T-helper 9 cell (primary cell): ENCODE results near the gene CREG1.
"Not testable (repeated sequence)": the region's sequence is repeated elsewhere in the genome, so short reads cannot be mapped to it uniquely, and the experiment has no call there.

Source experiments
- DNase-seq: peaks from one replicate; pipeline ENCODE4 v3.0.0-alpha.2; 2020
- total RNA-seq, 2 donors: gene quantifications; one replicate each; lab custom pipeline; 2026; lab: John Stamatoyannopoulos, UW

Gene CREG1
- total RNA-seq = 13.8 to 17.6 reads per million in 2 donors

DNA sequence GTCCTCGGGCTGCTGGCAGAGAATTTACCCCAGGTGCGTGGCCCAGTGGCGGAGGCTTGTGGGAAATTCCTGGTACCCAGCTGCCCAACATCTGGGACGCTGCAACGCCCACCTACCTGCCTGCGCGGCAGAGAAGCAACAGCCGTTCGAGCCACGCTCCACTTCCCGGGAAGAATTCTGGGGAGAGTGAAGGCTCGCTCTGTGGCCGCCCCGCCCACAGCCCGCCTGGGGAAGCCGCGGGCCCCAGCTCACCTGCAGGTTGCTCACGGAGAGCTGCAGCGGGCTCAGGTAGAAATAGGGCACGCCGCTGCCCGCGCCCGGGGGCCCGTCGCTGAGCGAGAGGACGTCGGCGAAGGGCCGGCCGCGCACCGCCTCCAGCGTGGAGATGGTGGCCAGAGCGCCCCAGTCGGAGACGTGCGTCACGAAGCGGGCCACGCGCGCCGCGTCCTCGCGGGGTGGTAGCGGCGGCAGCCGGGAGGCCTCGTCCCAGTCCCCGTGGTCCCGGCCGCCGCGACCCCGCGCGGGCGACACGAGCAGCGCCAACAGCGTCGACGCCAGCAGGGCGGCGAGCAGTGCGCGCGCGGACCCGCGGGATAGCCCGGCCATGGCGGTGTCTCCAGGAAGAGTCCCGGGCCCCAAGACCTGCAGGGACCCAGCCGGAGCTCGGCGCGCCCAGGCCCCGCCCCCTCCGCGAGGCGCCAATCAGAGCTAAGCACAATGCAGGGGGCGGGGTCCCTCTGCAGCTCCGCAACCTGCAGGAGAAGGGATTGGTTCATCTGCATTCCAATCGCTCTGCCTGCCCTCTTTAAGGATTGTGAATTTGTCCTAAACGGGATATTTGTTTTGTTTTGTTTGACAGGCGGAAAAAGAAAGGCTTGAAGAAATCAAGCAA, at the start of gene CREG1:
CREG1 (minus strand) TSS at position 627 of the 892 bp plus-strand sequence.
- peak; percentile 87 for DNase-seq

DNA sequence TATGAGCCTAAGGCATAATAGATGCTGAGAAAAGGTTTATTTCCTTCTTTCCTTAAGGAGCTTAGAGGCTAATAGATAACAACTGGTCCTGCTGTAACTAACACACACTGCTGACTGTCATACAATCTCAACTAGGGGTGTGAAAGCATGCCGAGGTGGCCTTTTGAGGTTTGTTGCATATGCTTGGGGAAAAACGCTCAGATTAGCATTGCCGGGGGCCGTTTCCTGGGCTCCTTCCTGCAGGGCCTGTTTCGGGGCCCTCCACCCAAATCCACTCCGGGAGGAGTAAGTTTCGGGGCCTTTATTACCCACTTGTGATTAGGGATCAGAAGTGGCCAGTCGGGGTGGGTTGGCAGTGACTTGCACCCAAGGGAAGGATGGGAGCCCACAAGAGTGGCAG, 49.3 kb upstream of the CREG1 start:
- no peak for DNase-seq

DNA sequence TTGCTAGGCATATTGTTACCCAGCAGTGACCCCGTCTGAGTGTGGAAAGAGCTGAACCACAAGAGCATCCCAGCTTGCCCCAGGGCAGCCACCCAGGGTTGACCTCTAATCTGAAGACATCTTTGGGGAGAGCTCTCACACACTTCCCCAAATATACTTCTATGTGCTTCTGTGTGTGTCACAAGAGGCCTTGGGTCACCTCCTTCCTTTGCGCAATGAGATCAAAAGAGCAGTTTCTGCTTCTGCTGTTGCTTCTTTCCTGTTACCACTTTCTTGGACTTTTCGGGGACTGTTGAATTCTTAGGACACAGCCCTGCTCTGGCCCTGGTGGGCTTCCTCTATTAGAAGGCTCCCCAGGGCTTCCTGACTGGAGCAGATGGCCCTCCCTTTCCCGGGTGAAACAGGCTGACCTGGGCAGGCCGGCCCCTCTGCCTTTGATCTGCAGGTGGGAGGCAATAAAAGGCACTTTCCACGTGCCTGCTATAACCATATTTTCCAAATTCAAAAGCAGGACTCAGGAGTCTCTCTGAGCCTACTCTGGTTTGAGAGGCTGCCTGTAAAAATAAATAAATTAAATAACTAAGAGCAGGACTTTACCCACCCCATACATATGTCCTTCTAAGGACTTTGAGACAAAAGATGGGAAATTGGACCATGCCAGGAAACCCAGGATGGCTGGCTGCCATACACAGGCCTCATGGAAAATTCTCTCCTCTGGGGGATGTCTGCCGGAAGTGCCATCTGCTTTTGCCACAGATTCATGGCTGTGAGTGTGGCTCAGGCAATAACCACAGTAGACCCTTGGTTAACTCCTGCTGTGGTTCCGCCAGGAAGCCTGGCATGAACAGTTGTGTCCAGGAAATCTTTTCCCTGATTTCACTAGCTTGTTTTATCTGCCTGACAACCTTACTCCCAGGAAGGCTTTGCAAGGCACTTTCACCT, 48.2 kb upstream of the CREG1 start:
- DNase-seq = no peak

DNA sequence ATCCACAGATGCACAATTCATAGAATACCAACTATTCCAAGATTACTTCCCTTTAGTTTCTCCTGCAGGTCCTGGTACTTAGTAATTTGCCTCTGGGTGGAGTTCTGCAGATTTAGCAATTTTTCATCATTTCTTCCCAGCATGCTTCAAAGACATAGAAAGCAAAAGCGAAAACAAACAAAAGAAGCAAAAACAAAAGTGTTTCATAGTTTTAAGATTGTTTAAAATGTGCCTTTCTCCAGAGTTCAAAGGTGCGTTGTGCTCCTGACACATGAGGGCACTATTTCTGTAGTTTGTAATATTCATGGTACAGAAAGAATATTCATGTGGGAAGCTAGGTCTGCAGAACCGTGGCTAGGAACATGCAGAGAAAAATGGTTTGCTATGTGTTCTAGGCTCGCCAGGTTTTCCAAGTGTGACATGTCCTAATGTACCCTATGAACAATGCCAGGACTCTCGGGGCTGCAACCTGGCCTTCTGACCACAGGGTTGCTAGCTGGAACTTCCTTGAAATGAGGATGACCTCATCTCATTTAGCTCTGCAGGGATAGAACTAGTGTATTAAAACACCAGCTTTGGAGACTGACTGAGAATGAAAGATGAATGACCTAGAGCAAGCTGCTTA, 46.5 kb upstream of the CREG1 start:
- DNase-seq = no peak

DNA sequence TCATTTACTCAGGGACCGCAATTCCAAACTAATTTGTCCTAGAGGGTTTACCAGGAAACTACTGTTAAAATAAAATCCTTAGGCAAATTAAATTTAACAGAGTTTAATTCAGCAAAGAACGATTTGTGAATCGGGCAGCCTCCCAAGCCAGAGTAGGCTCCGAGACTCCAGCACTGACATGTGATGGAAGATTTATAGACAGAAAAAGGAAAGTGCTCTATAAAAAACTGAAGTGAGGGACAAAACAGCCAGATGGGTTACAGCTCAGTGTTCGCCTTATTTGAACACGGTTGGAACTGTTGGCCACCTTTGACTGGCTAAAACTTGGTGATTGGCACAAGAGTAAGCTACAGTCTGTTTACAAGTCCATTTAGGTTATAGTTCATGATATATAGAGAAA, 41.3 kb upstream of the CREG1 start:
- no peak for DNase-seq

DNA sequence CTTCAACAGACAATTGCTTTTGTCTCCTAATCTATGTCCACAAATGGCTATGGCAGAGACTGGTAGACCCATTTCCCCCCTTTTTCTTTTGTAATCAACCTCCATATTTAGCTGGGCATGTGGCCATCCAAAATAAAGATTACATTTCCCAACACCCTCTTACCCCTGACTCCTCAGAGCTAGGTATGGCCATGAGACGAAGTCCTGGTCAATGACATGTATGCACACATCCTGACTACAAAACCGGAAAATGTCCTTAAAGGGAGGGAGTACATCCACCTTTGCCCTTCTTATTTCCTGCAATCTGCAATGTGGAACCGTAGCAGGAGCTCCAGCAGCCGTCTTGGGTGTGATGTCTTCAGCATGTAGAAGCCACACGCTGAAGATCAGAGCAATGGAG, 40.3 kb upstream of the CREG1 start:
- DNase-seq = no peak

DNA sequence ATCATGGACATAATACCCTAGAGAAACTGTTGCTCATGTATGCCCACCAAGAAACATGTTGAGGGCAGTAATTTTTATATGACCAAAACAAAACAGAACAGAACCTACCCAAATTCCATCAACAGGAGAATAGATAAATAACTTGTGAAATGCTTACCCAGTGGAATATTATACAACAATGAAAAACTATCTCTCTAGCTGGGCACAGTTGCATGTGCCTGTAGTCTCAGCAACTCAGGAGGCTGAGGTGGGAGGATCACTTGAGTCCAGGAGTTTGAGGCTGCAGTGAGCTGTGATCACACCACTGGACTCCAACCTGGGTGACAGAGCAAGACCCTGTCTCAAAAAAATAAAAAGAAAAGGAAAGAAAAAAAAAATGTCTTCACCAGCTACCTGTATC, 38.9 kb upstream of the CREG1 start:
- no peak for DNase-seq

DNA sequence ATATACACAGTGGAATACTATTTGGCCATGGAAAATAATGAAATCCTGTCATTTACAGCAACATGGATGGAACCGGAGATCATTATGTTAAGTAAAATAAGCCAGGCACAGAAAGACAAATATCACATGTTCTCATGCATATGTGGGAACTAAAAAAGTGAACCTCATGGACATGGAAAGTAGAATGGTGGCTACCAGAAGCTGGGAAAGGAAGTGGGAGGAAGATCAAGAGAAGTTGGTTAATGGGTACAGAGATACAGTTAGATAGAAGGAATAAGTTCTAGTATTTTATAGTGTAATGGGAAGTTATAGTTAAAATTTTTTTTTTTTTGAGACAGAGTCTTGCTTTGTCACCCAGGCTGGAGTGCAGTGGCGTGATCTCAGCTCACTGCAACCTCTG, 34.8 kb upstream of the CREG1 start:
- DNase-seq = no peak

DNA sequence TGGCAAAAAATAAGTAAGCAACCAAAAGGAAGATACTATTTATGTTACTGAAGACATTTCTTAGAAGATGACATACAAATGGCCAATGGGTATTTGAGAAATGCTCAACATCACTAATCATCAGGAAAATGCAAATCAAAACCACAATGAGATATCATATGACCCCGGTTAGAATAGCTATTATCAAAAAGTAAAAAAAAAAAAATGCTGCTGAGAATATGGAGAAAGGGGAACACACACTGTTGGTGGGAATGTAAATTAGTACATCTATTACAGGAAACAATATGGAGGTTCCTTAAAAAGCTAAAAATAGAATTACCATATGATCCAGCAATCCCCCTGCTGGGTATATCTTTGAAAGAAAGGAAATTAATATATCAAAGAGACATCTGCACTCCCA, 34.3 kb upstream of the CREG1 start:
- no peak for DNase-seq

DNA sequence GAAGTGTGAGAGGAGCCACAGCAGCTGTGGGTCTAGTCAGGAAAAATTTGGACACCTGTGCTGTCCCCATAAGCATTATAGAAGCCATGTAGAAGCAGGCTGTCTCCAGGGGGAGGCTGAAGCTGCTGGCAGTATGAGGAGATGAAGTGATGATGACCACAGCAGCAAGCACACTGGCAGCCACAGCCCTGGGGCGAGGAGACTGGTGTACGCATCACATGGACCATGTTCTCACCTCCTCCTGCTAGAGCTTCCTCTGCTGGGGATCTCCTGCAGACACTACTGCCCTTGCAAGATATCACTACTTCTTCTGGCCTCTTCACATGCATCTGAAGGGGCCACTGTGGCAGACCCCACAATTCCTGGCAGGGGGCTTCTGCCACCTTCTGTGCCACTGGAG, 33.8 kb upstream of the CREG1 start:
- DNase-seq = no peak

DNA sequence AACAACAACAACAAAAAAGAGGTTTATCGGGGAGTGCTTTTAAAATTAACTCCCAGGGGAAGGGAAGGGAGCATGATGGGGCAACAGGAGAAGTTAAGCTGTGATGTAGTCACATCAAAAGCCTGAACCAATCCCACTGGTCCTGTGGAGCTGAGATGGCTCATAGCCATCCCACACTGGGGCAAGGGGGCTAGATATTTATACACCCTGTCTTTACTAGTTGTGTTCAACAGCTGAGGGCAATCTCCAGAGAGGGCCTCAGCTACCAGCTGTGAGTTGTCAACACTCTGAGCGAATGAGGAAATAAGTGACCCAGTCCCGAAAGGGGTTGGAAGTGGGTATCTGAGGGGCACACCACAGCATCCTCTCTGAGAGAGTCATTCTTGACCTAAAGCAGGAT, 31.0 kb upstream of the CREG1 start:
- no peak for DNase-seq

DNA sequence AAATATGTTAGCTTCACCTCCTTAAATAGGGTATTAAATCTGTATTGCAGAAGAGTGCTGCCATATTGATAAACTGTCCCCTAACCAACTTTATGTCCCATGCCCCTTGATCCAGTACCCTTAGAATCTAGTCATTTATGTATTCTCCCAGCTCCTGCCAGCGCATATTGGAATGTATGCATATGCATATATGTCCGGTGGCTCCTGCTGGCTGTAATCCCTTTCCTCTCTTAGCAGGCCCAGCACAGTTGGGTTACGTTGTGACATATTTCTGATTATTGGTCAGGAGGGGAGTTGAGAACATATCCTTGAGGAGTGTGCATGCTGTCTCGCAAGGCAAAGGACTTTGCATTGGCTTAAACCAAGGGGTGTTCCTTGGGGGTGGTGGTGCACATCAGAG, 29.2 kb upstream of the CREG1 start:
- no peak for DNase-seq

DNA sequence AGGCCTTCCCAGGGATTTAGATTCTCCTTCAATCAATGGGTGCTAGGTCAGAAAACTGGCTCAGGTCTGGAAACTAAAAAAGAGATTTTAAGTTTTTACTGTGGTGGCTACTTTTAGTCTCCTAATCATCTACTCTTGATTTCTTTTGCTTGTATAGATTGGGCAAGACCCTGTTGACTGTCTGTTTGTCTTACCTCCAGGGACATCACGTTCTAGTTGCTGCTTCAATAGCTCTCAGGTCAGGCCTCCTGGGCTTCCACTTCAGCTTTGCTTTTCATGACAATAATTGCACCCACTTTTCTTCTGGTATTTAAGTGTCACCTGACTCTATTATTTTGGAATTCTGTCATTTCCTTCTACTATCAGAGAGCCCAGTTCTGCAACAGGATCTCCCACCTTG, 28.5 kb upstream of the CREG1 start:
- no peak for DNase-seq

DNA sequence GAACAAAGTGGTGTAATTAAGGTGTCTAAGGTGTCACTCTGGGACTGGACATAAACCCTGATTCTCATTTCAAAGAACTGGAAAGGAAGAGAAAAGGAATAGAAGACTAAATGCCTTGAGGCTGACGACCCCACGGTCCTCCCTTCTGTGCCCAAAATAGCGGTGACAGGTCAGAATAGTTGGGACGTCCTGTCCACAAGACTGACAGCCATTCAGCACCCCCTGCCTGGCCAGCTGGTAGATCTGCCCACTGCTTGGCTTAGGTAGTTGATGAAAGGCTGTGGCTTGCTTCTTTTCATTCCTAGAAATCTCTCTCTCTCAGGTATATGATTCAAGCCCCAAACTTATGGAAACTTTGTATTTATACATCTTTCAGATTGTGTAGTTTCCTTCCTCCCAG, 26.4 kb upstream of the CREG1 start:
- DNase-seq = no peak

DNA sequence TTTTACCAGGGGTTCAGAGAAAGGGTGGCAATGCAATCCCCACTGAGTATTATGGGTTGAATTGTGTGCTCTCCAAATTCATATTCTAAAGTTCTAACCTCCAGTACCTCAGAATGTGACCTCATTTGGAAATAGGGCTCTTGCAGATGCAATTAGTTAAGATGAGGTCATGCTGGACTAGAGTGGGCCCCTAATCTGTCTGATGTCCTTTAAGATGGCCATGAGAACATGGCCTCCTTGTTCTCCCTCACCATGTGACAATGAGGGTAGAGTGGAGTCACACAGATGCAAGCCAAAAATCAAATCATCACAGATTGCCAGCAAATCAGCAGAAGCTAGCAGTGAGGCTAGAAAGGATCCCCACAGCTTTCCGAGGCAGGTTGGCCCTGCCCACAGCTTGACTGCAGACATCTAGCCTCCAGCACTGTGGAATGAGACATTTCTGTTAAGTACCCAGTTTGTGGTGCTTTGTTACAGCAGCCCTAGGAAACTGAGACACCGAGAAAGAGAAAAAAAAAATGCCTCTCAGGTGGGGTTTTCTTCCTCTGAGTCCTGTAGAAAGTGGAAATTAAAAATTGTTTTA, 25.5 kb upstream of the CREG1 start:
- no peak for DNase-seq

DNA sequence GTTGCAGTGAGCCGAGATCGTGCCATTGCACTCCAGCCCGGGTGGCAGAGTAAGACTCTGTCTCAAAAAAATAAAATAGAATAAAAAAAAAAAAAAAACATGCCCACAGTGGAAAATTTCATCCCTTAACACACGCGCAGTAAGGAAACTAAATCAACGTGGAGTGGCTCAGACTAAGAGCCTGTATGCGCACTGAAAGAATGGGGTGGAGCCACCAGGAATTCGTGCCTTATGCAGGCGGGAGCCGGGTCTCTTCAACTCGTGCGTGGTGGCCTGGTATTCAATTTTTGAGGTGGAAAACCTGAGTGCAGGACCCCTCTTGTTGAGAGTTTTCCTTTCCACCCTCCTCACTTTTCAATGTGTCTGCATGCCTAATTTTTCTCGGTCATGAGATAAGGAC, 22.1 kb upstream of the CREG1 start:
- DNase-seq = no peak

DNA sequence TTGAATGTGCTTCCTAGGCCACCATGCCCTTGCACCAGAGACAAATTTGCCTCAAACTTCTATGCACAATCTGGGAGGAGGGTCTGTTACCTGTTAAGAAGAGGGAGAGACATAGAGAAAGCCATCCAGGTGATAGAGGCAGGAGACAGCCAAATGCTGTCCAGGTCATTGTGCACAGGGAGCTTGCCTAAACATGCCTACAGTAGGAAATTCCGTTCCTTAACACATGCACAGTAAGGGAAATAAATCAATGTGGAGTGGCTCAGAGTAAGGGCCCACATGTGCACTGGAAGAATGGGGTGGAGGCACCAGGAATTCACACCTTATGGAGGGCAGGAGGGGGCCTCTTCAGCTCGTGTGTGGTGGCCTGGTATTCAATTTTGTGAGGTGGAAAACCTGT, 19.5 kb upstream of the CREG1 start:
- no peak for DNase-seq

DNA sequence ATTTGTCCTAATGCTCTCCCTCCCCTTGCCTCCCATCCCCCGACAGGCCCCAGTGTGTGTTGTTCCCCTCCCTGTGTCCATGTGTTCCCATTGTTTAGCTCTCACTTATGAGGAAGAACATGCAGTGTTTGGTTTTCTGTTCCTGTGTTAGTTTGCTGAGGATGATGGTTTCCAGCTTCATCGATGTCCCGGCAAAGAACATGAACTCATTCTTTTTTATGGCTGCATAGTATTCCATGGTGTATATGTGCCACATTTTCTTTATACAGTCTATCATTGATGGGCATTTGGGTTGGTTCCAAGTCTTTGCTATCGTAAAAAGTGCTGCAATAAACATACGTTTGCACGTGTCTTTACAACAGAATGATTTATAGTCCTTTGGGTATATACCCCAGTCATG, 17.1 kb upstream of the CREG1 start:
- not testable (repeated sequence) for DNase-seq

DNA sequence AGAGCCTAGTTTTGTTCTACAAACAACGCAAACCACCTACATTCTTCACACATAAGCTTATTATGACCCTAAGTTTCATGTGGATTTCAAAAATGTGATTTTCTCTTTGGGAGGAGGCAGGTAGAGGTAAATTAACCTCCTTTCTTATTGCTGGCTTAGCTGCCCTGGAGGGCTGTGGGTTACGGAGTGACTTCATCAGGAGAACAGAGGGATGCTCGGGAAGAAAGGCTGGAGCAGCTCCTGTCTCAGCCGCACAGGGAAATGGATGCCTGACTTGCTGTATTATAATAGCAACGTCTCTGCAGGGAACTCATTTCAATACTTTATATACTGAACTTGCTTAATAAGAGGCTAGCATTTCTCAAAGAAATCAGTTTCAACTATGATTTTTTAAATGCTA, 14.1 kb upstream of the CREG1 start:
- no peak for DNase-seq

DNA sequence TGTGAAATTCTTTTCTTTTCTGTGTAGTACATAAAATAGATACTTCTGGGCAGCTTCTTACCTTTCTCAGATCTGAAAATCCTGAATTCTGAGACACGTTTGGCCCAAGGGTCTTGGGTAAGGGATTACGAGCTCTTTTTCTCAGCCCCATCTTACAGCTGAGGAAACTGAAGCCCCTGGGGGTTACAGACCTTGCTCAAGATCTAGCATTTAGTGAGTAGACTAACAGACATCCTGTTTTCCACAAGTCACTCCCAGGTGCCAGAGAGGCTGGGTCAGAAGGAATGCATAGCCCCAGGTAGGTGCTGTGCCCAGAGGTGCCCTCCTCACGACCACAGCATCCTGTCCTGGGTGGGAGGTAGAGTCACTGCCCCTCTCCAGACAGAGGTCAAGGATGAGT, 13.2 kb upstream of the CREG1 start:
- no peak for DNase-seq

DNA sequence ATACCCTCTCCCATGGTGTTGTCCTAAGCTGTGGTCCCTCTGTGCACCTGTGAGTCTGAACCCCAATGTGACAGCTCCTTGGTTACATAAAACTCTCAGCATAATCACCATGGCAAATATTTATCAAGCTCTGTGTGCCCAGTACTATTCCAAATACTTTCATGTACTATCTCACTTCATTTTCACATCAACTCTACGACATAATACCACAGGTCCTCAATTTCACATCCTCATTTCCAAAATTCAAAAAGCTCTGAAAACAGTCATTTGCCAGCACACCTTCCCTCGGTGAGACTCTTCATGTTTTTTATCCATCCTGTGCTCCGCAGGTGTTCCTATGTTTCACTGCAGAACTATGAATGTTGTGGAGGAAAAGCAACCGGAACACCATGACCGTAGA, 12.4 kb upstream of the CREG1 start:
- no peak for DNase-seq

DNA sequence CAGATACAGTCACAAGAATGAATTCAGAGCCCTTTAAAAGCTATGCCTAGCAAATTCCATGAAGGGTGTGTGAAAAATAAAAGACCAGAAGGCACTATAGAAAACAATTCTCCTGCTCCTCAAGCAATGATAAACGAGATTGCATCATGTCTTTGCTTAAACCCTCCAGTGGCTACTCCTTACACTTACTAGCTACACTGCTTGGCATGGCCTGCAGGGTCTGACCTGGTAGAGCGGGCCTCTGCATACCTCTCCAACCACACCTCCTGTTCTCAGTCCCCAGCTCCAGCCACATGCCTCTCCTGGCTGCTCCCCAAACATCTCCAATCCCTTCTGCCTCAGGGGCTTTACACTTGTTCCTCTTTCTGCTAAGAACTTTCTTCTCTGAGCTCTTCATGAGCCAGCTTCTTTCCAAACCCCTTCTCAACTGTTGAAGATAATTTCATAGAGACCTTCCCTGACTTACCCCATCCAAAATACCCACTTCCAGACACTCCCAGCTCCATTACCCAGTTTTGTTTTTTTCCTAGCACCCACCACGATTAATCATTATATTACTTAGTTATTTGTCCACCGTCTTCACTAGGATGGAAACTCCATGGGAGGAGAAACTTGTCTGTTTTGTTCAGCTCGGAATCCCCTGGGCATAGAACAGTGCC, 11.2 kb upstream of the CREG1 start:
- DNase-seq = no peak
